MM.1S (cell line): ENCODE results near the gene MYH6.

ENCODE experiments used
- DNase-seq: peaks from one replicate; pipeline ENCODE4 v3.0.0-alpha.2; 2015
- H2AFZ ChIP-seq: fragments of 300-600 bp; sonication (generic); 2 replicates; pipeline ENCODE4 v1.6.0; 2016; ENCODE audit warnings: antibody characterized with exemption, low read length
- H3F3A ChIP-seq: fragments of 300-600 bp; sonication (generic); 2 replicates; pipeline ENCODE4 v1.6.1; 2016; ENCODE audit warnings: mild to moderate bottlenecking, antibody characterized with exemption, low read length, moderate library complexity, mixed read lengths; ENCODE audit not compliant: insufficient read depth
- H3K27ac ChIP-seq: fragments of 300-600 bp; sonication (generic); 2 replicates; pipeline ENCODE4 v1.5.1; 2016; ENCODE audit warnings: mild to moderate bottlenecking, low read length
- H3K27me3 ChIP-seq: fragments of 300-600 bp; sonication (generic); replicated peaks from 2 replicates; pipeline ENCODE4 v1.6.0; 2016; ENCODE audit warnings: low read length; ENCODE audit not compliant: insufficient read depth
- H3K36me3 ChIP-seq: fragments of 300-600 bp; sonication (generic); replicated peaks from 2 replicates; pipeline ENCODE4 v1.6.1; 2016; ENCODE audit warnings: mild to moderate bottlenecking, low read length, mixed read lengths; ENCODE audit not compliant: insufficient read depth
- H3K4me1 ChIP-seq: fragments of 300-600 bp; sonication (generic); 2 replicates; pipeline ENCODE4 v1.6.1; 2016; ENCODE audit warnings: low read length, mixed read lengths
- H3K4me2 ChIP-seq: fragments of 300-600 bp; sonication (generic); 2 replicates; pipeline ENCODE4 v1.6.0; 2016; ENCODE audit warnings: low read depth, low read length
- H3K4me3 ChIP-seq: fragments of 300-600 bp; sonication (generic); 2 replicates; pipeline ENCODE4 v1.5.1; 2016; ENCODE audit warnings: low read length, mixed read lengths
- H3K79me2 ChIP-seq: fragments of 300-600 bp; sonication (generic); 2 replicates; pipeline ENCODE4 v1.6.1; 2016; ENCODE audit warnings: mixed run types, low read length, mixed read lengths
- H3K9ac ChIP-seq: fragments of 300-600 bp; sonication (generic); 2 replicates; pipeline ENCODE4 v1.6.1; 2016; ENCODE audit warnings: low read length, mixed read lengths
- H3K9me2 ChIP-seq: fragments of 300-600 bp; sonication (generic); replicated peaks from 2 replicates; pipeline ENCODE4 v1.6.1; 2016; ENCODE audit warnings: mild to moderate bottlenecking, low read length, mixed read lengths; ENCODE audit not compliant: insufficient read depth
- H3K9me3 ChIP-seq: fragments of 300-600 bp; sonication (generic); replicated peaks from 2 replicates; pipeline ENCODE4 v1.6.1; 2016; ENCODE audit warnings: mild to moderate bottlenecking, low read length, mixed read lengths; ENCODE audit not compliant: insufficient read depth
- H4K20me1 ChIP-seq: fragments of 300-600 bp; sonication (generic); 2 replicates; pipeline ENCODE4 v1.6.1; 2016; ENCODE audit warnings: mild to moderate bottlenecking, low read length, moderate library complexity, mixed read lengths; ENCODE audit not compliant: insufficient read depth
- EZH2 ChIP-seq: fragments of 300-600 bp; sonication (generic); optimal IDR thresholded peaks from 2 replicates; pipeline ENCODE3; 2017; ENCODE audit warnings: low read depth, mild to moderate bottlenecking, antibody characterized with exemption, low read length, mixed read lengths
- EZH2phosphoT487 ChIP-seq: fragments of 300-600 bp; sonication (generic); IDR thresholded peaks from 2 replicates; pipeline ENCODE4 v1.6.1; 2018; ENCODE audit warnings: antibody characterized with exemption, low read length
- TF ChIP-seq, protein P1 (sequence below): fragments of 300-600 bp; sonication (generic); IDR thresholded peaks from 2 replicates; pipeline ENCODE4 v1.5.1; 2016; ENCODE audit warnings: antibody characterized with exemption, low read length, mixed read lengths

Gene MYH6

DNA sequence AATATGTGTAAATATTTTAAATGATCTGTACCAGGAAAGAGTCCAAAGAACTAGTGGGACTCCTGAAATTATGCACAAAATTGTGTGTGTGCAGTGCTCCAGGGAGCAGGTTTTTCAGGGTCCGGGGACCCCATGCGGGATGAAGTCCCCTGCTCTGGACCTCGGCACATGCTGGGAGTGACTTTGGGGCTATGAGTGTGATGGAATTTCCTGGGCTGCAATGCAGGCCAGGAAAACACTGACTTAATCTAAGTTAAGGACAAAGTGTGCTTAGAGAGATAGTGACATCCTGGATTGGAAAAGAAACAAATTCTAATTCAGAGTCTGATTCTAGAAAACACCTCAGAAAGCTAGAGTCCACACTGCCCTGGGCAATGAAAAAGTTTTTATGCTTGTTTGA is 6.2 kb upstream of the MYH6 start:
- H3K79me2 ChIP-seq = no peaks in the 10 kb centered on the region
- DNase-seq = no peak

GRCh38 chr14:23413681-23414080 is 5.6 kb upstream of the MYH6 start:
- Histone ChIP-seq H3F3A (no peaks in the 10 kb centered on the region), H3K4me2 (no peak overlapping the region), H3K36me3 (no peaks in the 10 kb centered on the region), H3K9me2 (no peaks in the 10 kb centered on the region), H3K9me3 (no peaks in the 10 kb centered on the region), H3K27ac (no peak overlapping the region), H3K4me1 (no peaks in the 10 kb centered on the region), H4K20me1 (no peaks in the 10 kb centered on the region), H3K79me2 (no peaks in the 10 kb centered on the region), H3K4me3 (no peak overlapping the region), H2AFZ (no peak overlapping the region), H3K9ac (no peak overlapping the region), H3K27me3 (peaks cover 43% of the 10 kb centered on the region; the same call in 1 of the 2 replicates)
- TF ChIP-seq EZH2phosphoT487 = no peak
- TF ChIP-seq EZH2 = no peak
- TF ChIP-seq, protein P1, sequence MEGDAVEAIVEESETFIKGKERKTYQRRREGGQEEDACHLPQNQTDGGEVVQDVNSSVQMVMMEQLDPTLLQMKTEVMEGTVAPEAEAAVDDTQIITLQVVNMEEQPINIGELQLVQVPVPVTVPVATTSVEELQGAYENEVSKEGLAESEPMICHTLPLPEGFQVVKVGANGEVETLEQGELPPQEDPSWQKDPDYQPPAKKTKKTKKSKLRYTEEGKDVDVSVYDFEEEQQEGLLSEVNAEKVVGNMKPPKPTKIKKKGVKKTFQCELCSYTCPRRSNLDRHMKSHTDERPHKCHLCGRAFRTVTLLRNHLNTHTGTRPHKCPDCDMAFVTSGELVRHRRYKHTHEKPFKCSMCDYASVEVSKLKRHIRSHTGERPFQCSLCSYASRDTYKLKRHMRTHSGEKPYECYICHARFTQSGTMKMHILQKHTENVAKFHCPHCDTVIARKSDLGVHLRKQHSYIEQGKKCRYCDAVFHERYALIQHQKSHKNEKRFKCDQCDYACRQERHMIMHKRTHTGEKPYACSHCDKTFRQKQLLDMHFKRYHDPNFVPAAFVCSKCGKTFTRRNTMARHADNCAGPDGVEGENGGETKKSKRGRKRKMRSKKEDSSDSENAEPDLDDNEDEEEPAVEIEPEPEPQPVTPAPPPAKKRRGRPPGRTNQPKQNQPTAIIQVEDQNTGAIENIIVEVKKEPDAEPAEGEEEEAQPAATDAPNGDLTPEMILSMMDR = no peak
- no peak for DNase-seq

More for the DNA sequence above, 6.2 kb upstream of the MYH6 start:
- H2AFZ ChIP-seq = no peak overlapping the region
- no peak overlapping the region for H3K27ac ChIP-seq
- H3K9ac ChIP-seq = no peak overlapping the region
- H3K36me3 ChIP-seq = no peaks in the 10 kb centered on the region
- H4K20me1 ChIP-seq = no peaks in the 10 kb centered on the region
- no peak overlapping the region for H3K4me3 ChIP-seq
- H3F3A ChIP-seq = no peaks in the 10 kb centered on the region
- no peaks in the 10 kb centered on the region for H3K9me3 ChIP-seq
- TF ChIP-seq, protein P1 = no peak
- TF ChIP-seq EZH2 (no peak), EZH2phosphoT487 (no peak)
- no peaks in the 10 kb centered on the region for H3K9me2 ChIP-seq
- peaks cover 43% of the 10 kb centered on the region; the same call in 1 of the 2 replicates for H3K27me3 ChIP-seq
- H3K4me1 ChIP-seq = no peaks in the 10 kb centered on the region
- H3K4me2 ChIP-seq = no peak overlapping the region

DNA sequence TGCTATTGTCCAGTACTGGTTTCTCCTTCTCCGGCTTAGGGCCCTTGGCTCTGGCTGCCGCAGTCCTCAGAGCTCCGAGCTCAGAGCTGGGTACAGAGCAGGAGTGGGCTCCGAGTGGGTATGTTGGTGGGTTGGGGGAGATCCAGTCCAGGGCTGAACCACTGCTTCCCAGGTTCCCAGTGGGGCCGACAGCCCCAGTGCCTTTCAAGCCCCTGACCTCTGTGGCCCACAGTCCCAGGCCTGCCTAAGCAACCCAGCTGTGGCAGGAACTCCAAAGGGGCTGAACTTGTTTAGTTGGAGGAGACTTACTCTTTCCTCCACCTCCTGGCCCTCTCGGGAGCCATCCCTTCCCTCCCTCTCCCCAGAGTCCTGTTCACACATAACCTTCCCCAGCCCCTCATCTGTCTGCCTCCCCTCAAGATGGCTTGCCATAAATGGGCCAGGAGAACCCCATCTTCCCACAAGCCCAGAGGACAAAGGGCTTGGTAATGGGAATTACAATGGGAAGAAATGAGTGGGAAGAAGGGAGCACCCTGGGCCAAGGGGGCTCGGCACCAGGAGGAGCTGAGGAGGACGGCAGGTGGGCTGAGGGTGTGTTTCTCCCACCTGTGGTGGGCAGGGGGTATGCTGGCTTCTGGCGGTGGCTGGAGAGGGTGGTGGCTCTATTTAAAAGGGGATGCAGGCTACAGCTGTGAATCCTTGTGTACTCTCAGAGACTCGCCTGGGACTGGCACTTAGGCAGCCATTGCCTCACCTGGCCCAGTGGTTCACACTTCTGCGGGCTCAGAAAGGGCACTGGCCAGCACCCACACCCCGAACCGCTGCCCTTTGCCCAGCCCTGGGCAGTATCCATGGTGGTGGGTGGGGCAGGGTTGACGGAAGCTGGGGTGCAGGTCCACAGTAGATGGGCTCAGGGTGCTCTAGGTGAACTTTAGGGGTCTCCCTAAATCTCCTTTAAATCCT is 3.8 kb upstream of the MYH6 start:
- H3F3A ChIP-seq = no peaks in the 10 kb centered on the region
- peaks cover 51% of the 10 kb centered on the region for H3K27me3 ChIP-seq
- H3K36me3 ChIP-seq = no peaks in the 10 kb centered on the region

More for the DNA sequence above, 3.8 kb upstream of the MYH6 start:
- TF ChIP-seq, protein P1 = no peak
- TF ChIP-seq EZH2phosphoT487 (no peak), EZH2 (no peak)
- no peak overlapping the region for H2AFZ ChIP-seq
- no peak overlapping the region for H3K4me3 ChIP-seq
- no peaks in the 10 kb centered on the region for H3K9me3 ChIP-seq
- DNase-seq = no peak
- no peak overlapping the region for H3K4me2 ChIP-seq
- no peak overlapping the region for H3K27ac ChIP-seq
- H3K4me1 ChIP-seq = no peaks in the 10 kb centered on the region
- no peak overlapping the region for H3K9ac ChIP-seq
- no peaks in the 10 kb centered on the region for H3K79me2 ChIP-seq
- H3K9me2 ChIP-seq = no peaks in the 10 kb centered on the region
- no peaks in the 10 kb centered on the region for H4K20me1 ChIP-seq
